ENCODE results near the gene ICA1.

The ICA1 gene

DNA sequence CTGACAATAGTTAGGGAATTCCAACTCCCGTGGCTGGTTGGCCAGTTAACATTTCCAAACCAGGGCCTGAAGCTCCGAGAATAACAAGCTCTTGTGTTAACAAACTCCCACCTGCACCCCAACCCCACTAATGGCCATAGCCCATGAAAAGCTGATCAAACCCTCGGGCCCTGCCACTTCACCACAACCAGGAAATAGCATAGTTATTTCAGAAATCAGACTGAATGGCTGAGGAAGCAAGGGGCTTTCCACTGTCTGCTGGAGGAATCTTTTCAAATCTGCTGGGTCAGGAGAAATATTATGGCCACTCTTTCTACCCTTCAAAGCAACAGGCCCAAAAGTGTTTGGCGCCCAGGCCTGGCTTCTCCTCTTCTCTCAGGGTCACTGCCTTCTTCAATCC is 147.8 kb downstream of the ICA1 start:
- TF ChIP-seq, protein P1, sequence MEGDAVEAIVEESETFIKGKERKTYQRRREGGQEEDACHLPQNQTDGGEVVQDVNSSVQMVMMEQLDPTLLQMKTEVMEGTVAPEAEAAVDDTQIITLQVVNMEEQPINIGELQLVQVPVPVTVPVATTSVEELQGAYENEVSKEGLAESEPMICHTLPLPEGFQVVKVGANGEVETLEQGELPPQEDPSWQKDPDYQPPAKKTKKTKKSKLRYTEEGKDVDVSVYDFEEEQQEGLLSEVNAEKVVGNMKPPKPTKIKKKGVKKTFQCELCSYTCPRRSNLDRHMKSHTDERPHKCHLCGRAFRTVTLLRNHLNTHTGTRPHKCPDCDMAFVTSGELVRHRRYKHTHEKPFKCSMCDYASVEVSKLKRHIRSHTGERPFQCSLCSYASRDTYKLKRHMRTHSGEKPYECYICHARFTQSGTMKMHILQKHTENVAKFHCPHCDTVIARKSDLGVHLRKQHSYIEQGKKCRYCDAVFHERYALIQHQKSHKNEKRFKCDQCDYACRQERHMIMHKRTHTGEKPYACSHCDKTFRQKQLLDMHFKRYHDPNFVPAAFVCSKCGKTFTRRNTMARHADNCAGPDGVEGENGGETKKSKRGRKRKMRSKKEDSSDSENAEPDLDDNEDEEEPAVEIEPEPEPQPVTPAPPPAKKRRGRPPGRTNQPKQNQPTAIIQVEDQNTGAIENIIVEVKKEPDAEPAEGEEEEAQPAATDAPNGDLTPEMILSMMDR (conservative IDR thresholded peaks at IDR 0.05; ENCODE audit: low read depth, low read length) = no peak
- DNase-seq (ENCODE audit: low read depth) = no peak
- H3K4me3 ChIP-seq (ENCODE audit: low read length) = no peak overlapping the region

DNA sequence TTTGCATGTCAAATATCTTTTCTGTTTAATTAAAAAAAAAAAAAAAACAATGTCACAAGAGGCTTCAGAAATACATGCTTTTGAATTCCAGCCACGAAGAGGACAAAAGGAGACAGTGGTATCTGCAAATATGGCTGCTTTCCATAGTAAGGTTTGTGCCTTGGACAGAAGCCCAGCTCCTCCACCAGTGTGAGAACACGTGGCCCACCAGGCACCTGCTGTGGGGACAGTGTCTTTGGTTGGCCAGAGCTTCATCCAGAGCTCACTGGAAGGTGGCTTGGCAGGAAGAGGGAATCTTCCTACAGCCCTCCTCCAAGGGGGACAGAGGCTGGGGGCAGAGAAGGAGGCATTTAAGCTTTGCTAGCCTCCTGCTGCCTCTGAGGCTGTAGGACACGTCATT is 148.8 kb downstream of the ICA1 start:
- DNase-seq (ENCODE audit: low read depth) = no peak
- H3K4me3 ChIP-seq (ENCODE audit: low read length) = no peak overlapping the region
- TF ChIP-seq, protein P1 (conservative IDR thresholded peaks at IDR 0.05; ENCODE audit: low read depth, low read length) = no peak

DNA sequence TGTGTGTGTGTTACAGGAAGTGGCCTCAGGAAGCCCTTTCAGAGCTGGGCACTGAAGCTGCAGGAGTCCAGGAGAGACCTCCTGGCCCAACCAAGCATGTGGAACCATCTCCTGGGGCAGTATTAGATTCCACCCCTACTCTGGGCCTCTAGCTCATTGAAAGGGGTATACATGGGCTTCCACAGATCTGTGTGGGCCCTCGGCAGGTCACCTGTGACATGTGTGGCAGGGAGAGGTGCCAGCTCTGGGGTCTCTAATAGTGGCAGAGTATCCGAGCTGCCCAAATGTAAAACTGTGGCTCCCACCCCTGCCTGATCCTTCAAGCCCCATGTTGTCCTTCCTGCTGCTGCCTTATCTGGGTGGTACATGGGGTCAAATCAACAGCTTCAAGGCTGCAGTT is 149.3 kb downstream of the ICA1 start:
- TF ChIP-seq, protein P1 (conservative IDR thresholded peaks at IDR 0.05; ENCODE audit: low read depth, low read length) = no peak
- DNase-seq (ENCODE audit: low read depth) = no peak

DNA sequence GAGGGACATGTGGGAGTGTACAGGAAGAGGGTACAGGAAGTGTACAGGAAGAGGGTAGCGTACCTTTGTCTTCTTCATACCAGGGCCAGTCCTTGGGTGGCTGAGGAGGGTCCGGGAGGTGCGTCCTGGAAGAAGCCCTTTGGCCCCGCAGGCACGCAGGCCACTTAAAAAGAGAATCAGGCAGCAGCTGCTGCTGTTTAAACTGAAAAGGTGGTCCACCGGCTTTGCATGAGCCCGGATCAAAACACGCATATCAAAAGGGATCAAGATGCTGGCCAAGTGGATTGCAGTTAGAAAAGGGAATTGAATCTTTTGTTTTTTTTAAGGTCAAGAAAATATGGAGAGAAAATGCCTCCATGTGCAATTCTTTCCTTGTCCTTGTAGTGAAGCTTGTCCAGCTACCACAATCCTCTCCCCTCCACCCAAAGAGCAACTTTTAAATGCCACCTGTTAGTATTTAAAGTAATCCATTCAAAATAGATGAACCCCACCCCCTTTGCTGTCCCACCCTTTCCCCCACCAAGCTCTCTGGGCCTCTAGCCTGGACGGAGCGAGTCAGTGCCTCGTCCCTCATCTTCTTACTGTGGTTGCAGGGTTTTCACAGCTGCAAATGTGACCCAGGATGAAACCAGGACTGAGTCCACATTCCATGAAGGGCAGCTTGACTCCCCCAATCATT is 150.5 kb downstream of the ICA1 start:
- no peak overlapping the region for H3K4me3 ChIP-seq (ENCODE audit: low read length)
- DNase-seq (ENCODE audit: low read depth) = no peak
- TF ChIP-seq, protein P1 (conservative IDR thresholded peaks at IDR 0.05; ENCODE audit: low read depth, low read length) = no peak

More for the DNA sequence above, 149.3 kb downstream of the ICA1 start:
- no peak overlapping the region for H3K4me3 ChIP-seq (ENCODE audit: low read length)

DNA sequence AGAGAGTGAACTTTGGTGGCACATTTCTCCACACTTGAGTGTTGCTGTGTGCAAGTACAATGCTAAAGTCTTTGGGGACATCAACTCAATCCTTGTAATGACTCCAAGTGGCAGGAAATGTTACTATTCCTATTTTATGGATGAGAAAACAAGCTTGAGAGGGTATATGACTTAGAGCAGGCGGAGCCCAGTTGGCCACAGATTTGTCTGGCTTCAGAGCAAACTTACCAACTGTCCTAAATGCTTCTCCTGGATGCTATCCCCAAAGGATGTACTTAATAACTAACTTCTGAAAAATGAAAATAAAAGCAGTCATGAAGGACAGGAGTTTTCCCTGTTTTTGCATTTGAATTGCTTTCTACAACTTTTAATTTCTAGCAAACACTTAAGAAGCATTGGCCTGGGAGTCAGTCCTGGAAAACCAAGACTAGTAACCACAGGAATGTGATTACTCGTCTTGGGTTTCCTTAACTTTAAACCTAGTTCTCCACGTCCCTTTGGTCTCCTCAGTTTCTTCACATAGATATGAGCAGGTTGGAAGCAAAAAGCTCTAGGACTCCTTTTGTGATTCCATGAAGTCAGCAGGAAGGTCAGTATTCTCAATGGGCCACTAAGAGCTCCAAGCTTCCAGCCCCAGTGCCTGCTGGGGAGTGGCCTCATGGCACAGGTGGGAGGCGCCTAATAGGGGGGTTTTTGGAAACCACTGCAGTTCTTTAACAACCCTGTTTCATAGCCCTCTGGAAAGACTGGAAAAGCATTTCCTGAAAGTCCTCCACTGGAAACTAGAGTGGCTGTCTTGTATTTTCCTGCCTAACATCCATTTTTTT is 152.6 kb downstream of the ICA1 start:
- TF ChIP-seq, protein P1 (conservative IDR thresholded peaks at IDR 0.05; ENCODE audit: low read depth, low read length) = no peak
- H3K4me3 ChIP-seq (ENCODE audit: low read length) = no peak overlapping the region
- DNase-seq (ENCODE audit: low read depth) = peak; percentile 21

DNA sequence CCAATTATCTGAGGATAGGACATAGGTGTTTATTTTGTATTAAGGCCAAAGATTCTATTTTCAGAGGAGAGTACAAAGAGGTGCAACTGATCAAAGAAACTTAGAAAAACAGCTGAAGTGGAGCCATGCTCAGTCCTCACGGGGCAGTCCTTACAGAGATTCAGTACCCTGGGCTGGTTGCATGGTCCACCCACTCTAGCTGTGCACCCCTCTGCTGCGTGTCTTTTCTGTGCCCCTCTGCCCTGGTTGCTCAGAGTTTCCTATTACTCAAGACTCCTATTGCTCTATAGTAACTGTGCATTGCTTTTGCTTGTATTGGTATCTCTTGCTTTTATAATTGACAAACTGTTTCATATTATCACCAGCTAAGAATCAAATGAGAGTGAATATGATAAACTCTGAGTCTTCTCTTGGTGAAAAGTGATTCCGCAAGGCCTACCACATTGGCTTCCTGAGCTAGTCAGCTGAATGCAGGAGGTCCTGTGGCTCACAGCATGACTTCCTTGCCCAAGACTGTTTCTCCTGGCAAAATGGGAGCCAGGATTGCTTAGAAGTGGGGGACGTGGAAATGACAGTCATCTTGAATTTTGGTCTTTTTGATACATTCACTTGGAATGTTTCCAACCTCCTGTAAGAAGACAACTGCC is 156.4 kb downstream of the ICA1 start:
- TF ChIP-seq, protein P1 (conservative IDR thresholded peaks at IDR 0.05; ENCODE audit: low read depth, low read length) = no peak
- no peak for DNase-seq (ENCODE audit: low read depth)

More for the DNA sequence above, 156.4 kb downstream of the ICA1 start:
- H3K4me3 ChIP-seq (ENCODE audit: low read length) = no peak overlapping the region
